Bronchial epithelial cell (primary cell): ENCODE measurements around the gene ASB18. TPM values are rescaled to one million over a fixed set of nuclear protein-coding genes. Genes with fewer than 3 reads are reported as not detected.

Source experiments
- DNase-seq: peaks from one replicate; pipeline ENCODE4 v3.0.0-alpha.2; 2010; ENCODE audit warnings: low read depth
- FAIRE-seq: peaks from 2 replicates; lab custom pipeline; 2011; peaks lifted over from hg19 to GRCh38; lab: Jason Lieb, UNC
- H3K27me3 ChIP-seq: 2 replicates; pipeline ENCODE4 v1.5.1; 2011; ENCODE audit warnings: low read length; ENCODE audit not compliant: control insufficient read depth, insufficient read depth
- H3K36me3 ChIP-seq: 2 replicates; pipeline ENCODE4 v1.5.1; 2011; ENCODE audit warnings: low read length; ENCODE audit not compliant: control insufficient read depth, insufficient read depth
- H3K4me3 ChIP-seq: 2 replicates; pipeline ENCODE4 v1.5.1; 2011; ENCODE audit warnings: mild to moderate bottlenecking, low read depth, low read length, control low read depth
- total RNA-seq: library from RNA; depleted of rRNA; stranded (reverse); fragments of >200 nt; gene quantifications from 2 replicates; pipeline ENCODE4 v1.2.1, GENCODE V29; 2014
- TF ChIP-seq, protein P1 (sequence below): IDR thresholded peaks from 2 replicates; pipeline ENCODE4 v1.5.1; 2011; ENCODE audit warnings: mild to moderate bottlenecking, moderate library complexity, low read length, control low read depth, inconsistent platforms; ENCODE audit not compliant: insufficient read depth, severe bottlenecking

ASB18 gene
- total RNA-seq, 1 donor from 2014 or later: not detected

GRCh38 chr2:236298924-236299475 lies 34.8 kb upstream of the ASB18 start:
- Histone ChIP-seq H3K36me3 (no peaks in the 10 kb centered on the region), H3K27me3 (no peaks in the 10 kb centered on the region), H3K4me3 (no peak overlapping the region)
- FAIRE-seq (no peak), DNase-seq (no peak)
- TF ChIP-seq, protein P1, sequence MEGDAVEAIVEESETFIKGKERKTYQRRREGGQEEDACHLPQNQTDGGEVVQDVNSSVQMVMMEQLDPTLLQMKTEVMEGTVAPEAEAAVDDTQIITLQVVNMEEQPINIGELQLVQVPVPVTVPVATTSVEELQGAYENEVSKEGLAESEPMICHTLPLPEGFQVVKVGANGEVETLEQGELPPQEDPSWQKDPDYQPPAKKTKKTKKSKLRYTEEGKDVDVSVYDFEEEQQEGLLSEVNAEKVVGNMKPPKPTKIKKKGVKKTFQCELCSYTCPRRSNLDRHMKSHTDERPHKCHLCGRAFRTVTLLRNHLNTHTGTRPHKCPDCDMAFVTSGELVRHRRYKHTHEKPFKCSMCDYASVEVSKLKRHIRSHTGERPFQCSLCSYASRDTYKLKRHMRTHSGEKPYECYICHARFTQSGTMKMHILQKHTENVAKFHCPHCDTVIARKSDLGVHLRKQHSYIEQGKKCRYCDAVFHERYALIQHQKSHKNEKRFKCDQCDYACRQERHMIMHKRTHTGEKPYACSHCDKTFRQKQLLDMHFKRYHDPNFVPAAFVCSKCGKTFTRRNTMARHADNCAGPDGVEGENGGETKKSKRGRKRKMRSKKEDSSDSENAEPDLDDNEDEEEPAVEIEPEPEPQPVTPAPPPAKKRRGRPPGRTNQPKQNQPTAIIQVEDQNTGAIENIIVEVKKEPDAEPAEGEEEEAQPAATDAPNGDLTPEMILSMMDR: no peak

DNA sequence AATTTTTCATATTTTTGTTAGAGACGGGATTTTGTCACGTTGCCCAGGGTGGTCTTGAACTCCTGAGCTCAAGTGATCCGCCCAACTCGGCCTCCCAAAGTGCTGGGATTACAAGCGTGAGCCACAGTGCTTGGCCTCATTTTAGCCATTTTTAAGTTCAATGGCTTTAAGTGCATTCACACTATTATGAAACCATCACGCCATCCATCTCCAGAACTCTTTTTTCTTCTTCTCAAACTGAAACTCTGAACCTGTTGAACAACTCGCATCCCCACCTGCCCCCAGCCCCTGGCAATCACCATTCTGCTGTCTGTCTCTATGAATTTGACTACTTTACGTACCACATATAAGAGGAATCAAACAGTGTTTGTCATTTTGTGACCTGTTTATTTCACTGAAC lies 31.3 kb upstream of the ASB18 start:
- no peak for DNase-seq
- Histone ChIP-seq H3K27me3 (no peaks in the 10 kb centered on the region), H3K36me3 (no peaks in the 10 kb centered on the region), H3K4me3 (no peak overlapping the region)
- TF ChIP-seq, protein P1: no peak
- FAIRE-seq: no peak

GRCh38 chr2:236294647-236295046 lies 30.4 kb upstream of the ASB18 start:
- Histone ChIP-seq H3K27me3 (no peaks in the 10 kb centered on the region), H3K36me3 (no peaks in the 10 kb centered on the region), H3K4me3 (no peak overlapping the region)
- FAIRE-seq (no peak), DNase-seq (no peak)
- TF ChIP-seq, protein P1: no peak

- TF ChIP-seq, protein P1: no peak
- FAIRE-seq: no peak
Observed at GRCh38 chr2:236293241-236293810, 29.1 kb upstream of the ASB18 start.

GRCh38 chr2:236291911-236292310 lies 27.7 kb upstream of the ASB18 start:
- no peaks in the 10 kb centered on the region for H3K27me3 ChIP-seq
- FAIRE-seq (no peak), DNase-seq (no peak)
- no peak overlapping the region for H3K4me3 ChIP-seq
- TF ChIP-seq, protein P1: no peak
- no peaks in the 10 kb centered on the region for H3K36me3 ChIP-seq

More at GRCh38 chr2:236293241-236293810, 29.1 kb upstream of the ASB18 start:
- Histone ChIP-seq H3K4me3 (no peak overlapping the region), H3K36me3 (no peaks in the 10 kb centered on the region), H3K27me3 (no peaks in the 10 kb centered on the region)
- DNase-seq: no peak

DNA sequence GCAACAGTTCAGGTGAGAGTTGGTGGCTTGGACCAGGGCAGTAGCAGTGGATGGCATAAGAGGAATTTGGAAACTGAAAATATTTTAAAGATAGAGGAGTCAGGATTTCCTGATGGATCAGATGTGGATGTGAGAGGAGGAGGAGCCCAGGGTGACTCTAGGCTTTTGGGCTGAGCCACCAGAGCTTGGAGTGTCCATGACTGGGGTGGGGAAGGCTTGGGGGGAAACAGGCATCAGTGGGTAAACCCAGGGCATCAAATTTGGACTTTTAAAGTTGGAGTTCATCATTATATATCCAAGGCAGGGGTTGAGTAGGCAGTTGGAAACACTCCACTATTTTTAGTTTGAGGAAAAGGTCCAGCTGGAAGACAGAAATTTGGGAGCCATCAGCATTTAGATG lies 27.3 kb upstream of the ASB18 start:
- no peak overlapping the region for H3K4me3 ChIP-seq
- TF ChIP-seq, protein P1: no peak
- no peaks in the 10 kb centered on the region for H3K36me3 ChIP-seq
- no peak for FAIRE-seq
- DNase-seq: no peak
- no peaks in the 10 kb centered on the region for H3K27me3 ChIP-seq
